Endothelial cell of umbilical vein (primary cell): ENCODE results near the gene ETDA. TPM values are rescaled to one million over a fixed set of nuclear protein-coding genes. Genes with fewer than 3 reads are reported as not detected.
"Not testable (repeated sequence)": the region's sequence is repeated elsewhere in the genome, so short reads cannot be mapped to it uniquely, and the experiment has no call there.

Experiments
- BruUV-seq: library from RNA; stranded (reverse); fragments of 400-500 nt; replicated peaks from 2 replicates; lab custom pipeline; 2021; lab: Mats Ljungman, UMichigan
- CTCF ChIA-PET: fragments of 300-600, 350-600 bp; sonication (Branson Sonifier 250); formaldehyde crosslinking; loops from one replicate; lab custom pipeline; 2021; ENCODE audit warnings: antibody characterized with exemption, inconsistent platforms; lab: Charles Lee
- POLR2A ChIA-PET: fragments of 300-600, 350-600 bp; sonication (Branson Sonifier 250); formaldehyde crosslinking; loops from one replicate; lab custom pipeline; 2021; ENCODE audit warnings: antibody characterized with exemption, inconsistent platforms; lab: Charles Lee
- DNase-seq: peaks from one replicate; pipeline ENCODE4 v3.0.0-alpha.2; 2011; ENCODE audit warnings: low read depth, low spot score
- FAIRE-seq: peaks from 2 replicates; lab custom pipeline; 2011; peaks lifted over from hg19 to GRCh38; lab: Jason Lieb, UNC
- H2AFZ ChIP-seq: 2 replicates; pipeline ENCODE4 v1.6.0; 2012; ENCODE audit warnings: low read depth, low read length, control low read depth, inconsistent platforms
- H3K27ac ChIP-seq: 2 replicates; pipeline ENCODE4 v1.5.1; 2011; ENCODE audit warnings: low read depth, mild to moderate bottlenecking, control low read depth, low read length, moderate library complexity; ENCODE audit not compliant: insufficient read depth
- H3K27me3 ChIP-seq, 2 experiments: 2 replicates each; pipeline versions ENCODE4 v1.6.0 to v1.6.1; 2011; ENCODE audit warnings: low read length in 2 of 2, mixed read lengths in 1 of 2; ENCODE audit not compliant: control insufficient read depth in 2 of 2, insufficient read depth in 2 of 2
- H3K36me3 ChIP-seq, 2 experiments: 2 replicates in 1 of 2; 3 replicates in 1 of 2; pipeline ENCODE4 v1.5.1; 2011; ENCODE audit warnings: low read length in 2 of 2, mild to moderate bottlenecking in 1 of 2, moderate library complexity in 1 of 2; ENCODE audit not compliant: control insufficient read depth in 2 of 2, insufficient read depth in 2 of 2; ENCODE audit errors: extremely low read depth in 1 of 2
- H3K4me1 ChIP-seq: 3 replicates; pipeline ENCODE4 v1.5.1; 2011; ENCODE audit warnings: mild to moderate bottlenecking, low read length; ENCODE audit not compliant: control insufficient read depth, insufficient read depth; ENCODE audit errors: extremely low read depth
- H3K4me2 ChIP-seq: 2 replicates; pipeline ENCODE4 v1.6.1; 2011; ENCODE audit warnings: low read length, control low read depth, mixed read lengths; ENCODE audit not compliant: insufficient read depth
- H3K4me3 ChIP-seq, 3 experiments: fragments of 200-600 bp in 1 of 3; sonication (generic), shearing (Covaris generic) in 1 of 3; replicated peaks in 1 of 3; 2 replicates each; pipeline ENCODE4 v1.5.1; 2011 to 2016; ENCODE audit warnings: control low read depth in 3 of 3, low read length in 3 of 3, mild to moderate bottlenecking in 2 of 3, inconsistent platforms in 1 of 3, low read depth in 1 of 3, moderate library complexity in 1 of 3; ENCODE audit not compliant: insufficient read depth in 1 of 3
- H3K79me2 ChIP-seq: 2 replicates; pipeline ENCODE4 v1.6.0; 2012; ENCODE audit warnings: low read length, inconsistent platforms; ENCODE audit not compliant: control insufficient read depth, insufficient read depth
- H3K9ac ChIP-seq: replicated peaks from 2 replicates; pipeline ENCODE3; 2011; ENCODE audit warnings: low read length, control low read depth; ENCODE audit not compliant: insufficient read depth; ENCODE audit errors: extremely low read depth
- H3K9me1 ChIP-seq: replicated peaks from 3 replicates; pipeline ENCODE4 v1.6.0; 2011; ENCODE audit warnings: mild to moderate bottlenecking, low read length; ENCODE audit not compliant: control insufficient read depth, insufficient read depth; ENCODE audit errors: extremely low read depth
- H3K9me3 ChIP-seq: replicated peaks from 2 replicates; pipeline ENCODE4 v1.5.1; 2012; ENCODE audit warnings: low read length, inconsistent platforms; ENCODE audit not compliant: control insufficient read depth, insufficient read depth
- H4K20me1 ChIP-seq: replicated peaks from 2 replicates; pipeline ENCODE3; 2011; ENCODE audit warnings: mild to moderate bottlenecking, low read length; ENCODE audit not compliant: control insufficient read depth, insufficient read depth; ENCODE audit errors: extremely low read depth
- CTCF ChIP-seq, 2 donors: IDR thresholded peaks; 1 replicate in 1 of 2; 2 replicates in 1 of 2; pipeline ENCODE4 v1.5.1; 2011; ENCODE audit warnings: low read length in 2 of 2, mild to moderate bottlenecking in 2 of 2, moderate library complexity in 2 of 2, control low read depth in 1 of 2, inconsistent platforms in 1 of 2, low read depth in 1 of 2; ENCODE audit not compliant: insufficient read depth in 1 of 2; ENCODE audit errors: extremely low read depth in 1 of 2
- EZH2 ChIP-seq: IDR thresholded peaks from 2 replicates; pipeline ENCODE4 v1.6.1; 2012; ENCODE audit warnings: borderline replicate concordance, low read depth, mild to moderate bottlenecking, moderate library complexity, low read length, inconsistent platforms; ENCODE audit not compliant: severe bottlenecking
- FOS ChIP-seq: IDR thresholded peaks from 2 replicates; pipeline ENCODE4 v1.6.1; 2011; ENCODE audit warnings: mild to moderate bottlenecking, low read length, moderate library complexity, borderline replicate concordance; ENCODE audit not compliant: insufficient read depth
- GATA2 ChIP-seq: IDR thresholded peaks from 2 replicates; pipeline ENCODE4 v1.7.0; 2011; ENCODE audit warnings: low read depth, mild to moderate bottlenecking, moderate library complexity, mixed read lengths, low read length; ENCODE audit not compliant: insufficient read length, insufficient read depth
- JUN ChIP-seq: IDR thresholded peaks from 2 replicates; pipeline ENCODE4 v1.6.1; 2011; ENCODE audit warnings: borderline replicate concordance, low read depth; ENCODE audit not compliant: insufficient read length, insufficient read depth
- MAX ChIP-seq: IDR thresholded peaks from 2 replicates; pipeline ENCODE4 v1.6.1; 2011; ENCODE audit not compliant: insufficient read depth, insufficient read length
- MYC ChIP-seq: IDR thresholded peaks from one replicate; pipeline ENCODE4 v1.6.1; 2011; ENCODE audit warnings: mild to moderate bottlenecking, low read depth, low read length
- POLR2A ChIP-seq: IDR thresholded peaks from 2 replicates; pipeline ENCODE4 v1.6.1; 2012; ENCODE audit warnings: low read depth, mild to moderate bottlenecking, control low read depth, low read length
- POLR2AphosphoS5 ChIP-seq: IDR thresholded peaks from 2 replicates; pipeline ENCODE4 v1.6.1; 2012; ENCODE audit warnings: low read depth, mild to moderate bottlenecking, control low read depth, low read length, moderate library complexity; ENCODE audit not compliant: insufficient read depth
- dilution Hi-C: fragments of 300-500 bp; cut with MboI; formaldehyde crosslinking; loops from one replicate; pipeline ENCODE4 v1.15.0; 2019; ENCODE audit warnings: low sequenced_read_pairs; ENCODE audit not compliant: extremely low pct_ligation_motif_present
- intact Hi-C: fragments of 100-400 bp; cut with micrococcal nuclease; formaldehyde crosslinking; loops from one replicate; pipeline ENCODE4 v1.10.0; 2022
- polyA plus RNA-seq, 4 experiments: library from polyadenylated mRNA; depleted of rRNA in 3 of 4; stranded (reverse) in 3 of 4; unstranded in 1 of 4; fragments of >200 nt; gene quantifications; 2 replicates each; pipeline versions ENCODE4 v1.2.1 to v1.2.3, GENCODE V29; 2011 to 2012; ENCODE audit warnings: missing spikeins in 1 of 4
- total RNA-seq: library from RNA; stranded (reverse); gene quantifications from 2 replicates; pipeline ENCODE4 v1.2.3, GENCODE V29; 2021

Gene ETDA
- total and polyA plus RNA-seq, 2 donors (not counting 3 experiments of a cell fraction or from before 2014, with no cell fraction given): not detected

GRCh38 chrX:135213200-135213844, 38.5 kb upstream of the ETDA start:
- H2AFZ ChIP-seq: no peak overlapping the region
- dilution Hi-C loops: no loop called here
- TF ChIP-seq MYC (no peak), FOS (no peak), POLR2A (no peak), POLR2AphosphoS5 (no peak), EZH2 (no peak), CTCF (IDR thresholded peaks at IDR 0.05; ENCODE audit: extremely low read depth in 1 of 2, insufficient read depth in 1 of 2, low read depth in 1 of 2, low read length in 2 of 2) (no peak), JUN (no peak), GATA2 (no peak), MAX (no peak)
- H3K27ac ChIP-seq: no peak overlapping the region
- H3K9ac ChIP-seq: no peak overlapping the region
- H3K9me1 ChIP-seq: no peaks in the 10 kb centered on the region
- H3K27me3 ChIP-seq: no peaks in the 10 kb centered on the region
- DNase-seq (no peak), FAIRE-seq (no peak)
- no peaks in the 10 kb centered on the region for H4K20me1 ChIP-seq
- H3K4me3 ChIP-seq: no peak overlapping the region
- CTCF ChIA-PET: no interaction called here
- no peaks in the 10 kb centered on the region for H3K36me3 ChIP-seq
- no peaks in the 10 kb centered on the region for H3K9me3 ChIP-seq
- H3K4me1 ChIP-seq: no peaks in the 10 kb centered on the region
- intact Hi-C loops: no loop called here
- no peak overlapping the region for H3K4me2 ChIP-seq
- POLR2A ChIA-PET: no interaction called here
- H3K79me2 ChIP-seq: no peaks in the 10 kb centered on the region
- BruUV-seq: no TSS peak

- H3K9me1 ChIP-seq, H3K79me2 ChIP-seq, POLR2A ChIA-PET, H2AFZ ChIP-seq, H3K4me2 ChIP-seq, BruUV-seq, H3K9me3 ChIP-seq, H3K27me3 ChIP-seq, intact Hi-C loops, H3K36me3 ChIP-seq, dilution Hi-C loops, DNase-seq, H3K9ac ChIP-seq, H4K20me1 ChIP-seq, H3K27ac ChIP-seq, FAIRE-seq, CTCF ChIA-PET, H3K4me1 ChIP-seq, H3K4me3 ChIP-seq: not testable (repeated sequence)
Measured at GRCh38 chrX:135245989-135246388, 5.9 kb upstream of the ETDA start.
